PC-3 (cell line): ENCODE results near the gene FLNC. TPM values are rescaled to one million over a fixed set of nuclear protein-coding genes. Genes with fewer than 3 reads are reported as not detected.
A peak's percentile ranks its signal among the peaks of the same experiment; 100 is the strongest.

Source experiments
- ATAC-seq: fragments of 200-7000 bp; cut with Tn5 transposase; 2 replicates; pipeline ENCODE4 v1.9.1; 2020; ENCODE audit warnings: mild to moderate bottlenecking, moderate library complexity
- Bru-seq: library from RNA; stranded (reverse); fragments of 400-500 nt; gene quantifications from one replicate; lab custom pipeline; 2021; lab: Mats Ljungman, UMichigan
- BruChase-seq, 2 experiments: library from RNA; stranded (reverse); fragments of 400-500 nt; gene quantifications; one replicate each; lab custom pipeline; 2021; lab: Mats Ljungman, UMichigan
- BruUV-seq: library from RNA; stranded (reverse); fragments of 400-500 nt; replicated peaks from 2 replicates; lab custom pipeline; 2021; lab: Mats Ljungman, UMichigan
- CTCF ChIA-PET: fragments of 300-600 bp; sonication (Branson Sonifier 250); formaldehyde crosslinking; loops from one replicate; lab custom pipeline; 2022; ENCODE audit warnings: antibody characterized with exemption; lab: Charles Lee
- POLR2A ChIA-PET: fragments of 300-600 bp; sonication (Branson Sonifier 250); formaldehyde crosslinking; loops from one replicate; lab custom pipeline; 2022; ENCODE audit warnings: antibody characterized with exemption; ENCODE audit not compliant: unreplicated experiment; lab: Charles Lee
- DNase-seq: peaks from one replicate; pipeline ENCODE4 v3.0.0-alpha.2; 2015
- H2AFZ ChIP-seq: fragments of 300-600 bp; sonication (generic); 2 replicates; pipeline ENCODE4 v1.6.0; 2016; ENCODE audit warnings: antibody characterized with exemption, low read length
- H3F3A ChIP-seq: fragments of 300-600 bp; sonication (generic); one replicate; pipeline ENCODE4 v1.6.0; 2017; ENCODE audit warnings: antibody characterized with exemption, low read length, control low read depth, mild to moderate bottlenecking; ENCODE audit not compliant: unreplicated experiment
- H3K27ac ChIP-seq: fragments of 300-600 bp; sonication (generic); 2 replicates; pipeline ENCODE4 v1.5.1; 2016; ENCODE audit warnings: mild to moderate bottlenecking, low read length
- H3K27me3 ChIP-seq: fragments of 300-600 bp; sonication (generic); 2 replicates; pipeline ENCODE4 v1.6.1; 2016; ENCODE audit warnings: low read length, mixed read lengths
- H3K36me3 ChIP-seq: fragments of 300-600 bp; sonication (generic); 2 replicates; pipeline ENCODE4 v1.6.1; 2016; ENCODE audit warnings: low read depth, mixed run types, low read length, mixed read lengths
- H3K4me1 ChIP-seq: fragments of 300-600 bp; sonication (generic); 2 replicates; pipeline ENCODE4 v1.5.1; 2016; ENCODE audit warnings: low read length; ENCODE audit not compliant: insufficient read depth
- H3K4me2 ChIP-seq: fragments of 300-600 bp; sonication (generic); 2 replicates; pipeline ENCODE4 v1.6.0; 2016; ENCODE audit warnings: low read length
- H3K4me3 ChIP-seq: fragments of 300-600 bp; sonication (generic); 2 replicates; pipeline ENCODE4 v1.5.1; 2016; ENCODE audit warnings: mild to moderate bottlenecking, low read length, mixed read lengths
- H3K79me2 ChIP-seq: fragments of 300-600 bp; sonication (generic); 2 replicates; pipeline ENCODE4 v1.6.1; 2017; ENCODE audit warnings: low read length, mixed read lengths
- H3K9ac ChIP-seq: fragments of 300-600 bp; sonication (generic); 2 replicates; pipeline ENCODE4 v1.6.0; 2016; ENCODE audit warnings: mild to moderate bottlenecking, low read length
- H3K9me2 ChIP-seq: fragments of 300-600 bp; sonication (generic); replicated peaks from 2 replicates; pipeline ENCODE4 v1.6.1; 2016; ENCODE audit warnings: mixed run types, low read length, mixed read lengths
- H3K9me3 ChIP-seq: fragments of 300-600 bp; sonication (generic); 2 replicates; pipeline ENCODE4 v1.6.1; 2016; ENCODE audit warnings: low read length, mixed read lengths
- H4K20me1 ChIP-seq: fragments of 300-600 bp; sonication (generic); 2 replicates; pipeline ENCODE4 v1.6.1; 2016; ENCODE audit warnings: low read length, mixed read lengths
- EZH2 ChIP-seq: fragments of 300-600 bp; sonication (generic); IDR thresholded peaks from one replicate; pipeline ENCODE4 v1.6.1; 2017; ENCODE audit warnings: antibody characterized with exemption, mild to moderate bottlenecking, low read length; ENCODE audit not compliant: unreplicated experiment
- EZH2phosphoT487 ChIP-seq: fragments of 300-600 bp; sonication (generic); IDR thresholded peaks from 2 replicates; pipeline ENCODE4 v1.6.1; 2018; ENCODE audit warnings: mild to moderate bottlenecking, antibody characterized with exemption, low read length, borderline replicate concordance
- intact Hi-C: fragments of 100-400 bp; cut with micrococcal nuclease; formaldehyde crosslinking; loops from 2 replicates; pipeline ENCODE4 v1.9.0; 2023
- long read RNA-seq: library from polyadenylated mRNA; unstranded; transcript quantifications from one replicate; pipeline ENCODE4 v2.0.0, GENCODE V29; 2021; ENCODE audit not compliant: unreplicated experiment
- total RNA-seq: library from RNA; depleted of rRNA; stranded (reverse); fragments of >200 nt; gene quantifications from 2 replicates; pipeline ENCODE4 v1.2.3, GENCODE V29; 2014; rRNA removed
- TF ChIP-seq, protein P1 (sequence below): fragments of 300-600 bp; sonication (generic); conservative IDR thresholded peaks from 2 replicates; pipeline ENCODE4 v1.5.1; 2017; ENCODE audit warnings: antibody characterized with exemption, low read depth, mild to moderate bottlenecking, low read length

FLNC gene, protein sequence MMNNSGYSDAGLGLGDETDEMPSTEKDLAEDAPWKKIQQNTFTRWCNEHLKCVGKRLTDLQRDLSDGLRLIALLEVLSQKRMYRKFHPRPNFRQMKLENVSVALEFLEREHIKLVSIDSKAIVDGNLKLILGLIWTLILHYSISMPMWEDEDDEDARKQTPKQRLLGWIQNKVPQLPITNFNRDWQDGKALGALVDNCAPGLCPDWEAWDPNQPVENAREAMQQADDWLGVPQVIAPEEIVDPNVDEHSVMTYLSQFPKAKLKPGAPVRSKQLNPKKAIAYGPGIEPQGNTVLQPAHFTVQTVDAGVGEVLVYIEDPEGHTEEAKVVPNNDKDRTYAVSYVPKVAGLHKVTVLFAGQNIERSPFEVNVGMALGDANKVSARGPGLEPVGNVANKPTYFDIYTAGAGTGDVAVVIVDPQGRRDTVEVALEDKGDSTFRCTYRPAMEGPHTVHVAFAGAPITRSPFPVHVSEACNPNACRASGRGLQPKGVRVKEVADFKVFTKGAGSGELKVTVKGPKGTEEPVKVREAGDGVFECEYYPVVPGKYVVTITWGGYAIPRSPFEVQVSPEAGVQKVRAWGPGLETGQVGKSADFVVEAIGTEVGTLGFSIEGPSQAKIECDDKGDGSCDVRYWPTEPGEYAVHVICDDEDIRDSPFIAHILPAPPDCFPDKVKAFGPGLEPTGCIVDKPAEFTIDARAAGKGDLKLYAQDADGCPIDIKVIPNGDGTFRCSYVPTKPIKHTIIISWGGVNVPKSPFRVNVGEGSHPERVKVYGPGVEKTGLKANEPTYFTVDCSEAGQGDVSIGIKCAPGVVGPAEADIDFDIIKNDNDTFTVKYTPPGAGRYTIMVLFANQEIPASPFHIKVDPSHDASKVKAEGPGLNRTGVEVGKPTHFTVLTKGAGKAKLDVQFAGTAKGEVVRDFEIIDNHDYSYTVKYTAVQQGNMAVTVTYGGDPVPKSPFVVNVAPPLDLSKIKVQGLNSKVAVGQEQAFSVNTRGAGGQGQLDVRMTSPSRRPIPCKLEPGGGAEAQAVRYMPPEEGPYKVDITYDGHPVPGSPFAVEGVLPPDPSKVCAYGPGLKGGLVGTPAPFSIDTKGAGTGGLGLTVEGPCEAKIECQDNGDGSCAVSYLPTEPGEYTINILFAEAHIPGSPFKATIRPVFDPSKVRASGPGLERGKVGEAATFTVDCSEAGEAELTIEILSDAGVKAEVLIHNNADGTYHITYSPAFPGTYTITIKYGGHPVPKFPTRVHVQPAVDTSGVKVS (N-terminal part only)
- total RNA-seq (88.7 and 121 TPM in 2 replicates), Bru-seq, nascent RNA (percentile 68 among the genes with signal in this experiment), BruChase-seq, experiment 1, labeled RNA remaining after a 6-hour chase (percentile 92 among the genes with signal in this experiment), BruChase-seq, experiment 2, labeled RNA remaining after a 2-hour chase (percentile 71 among the genes with signal in this experiment)
- long read RNA-seq, full-length matches to known transcripts: 1 of 102 reads
- long read RNA-seq, partial matches to known transcripts: 95 of 102 reads
- long read RNA-seq, other reads (novel, unspliced or antisense): 6 of 102 reads

DNA sequence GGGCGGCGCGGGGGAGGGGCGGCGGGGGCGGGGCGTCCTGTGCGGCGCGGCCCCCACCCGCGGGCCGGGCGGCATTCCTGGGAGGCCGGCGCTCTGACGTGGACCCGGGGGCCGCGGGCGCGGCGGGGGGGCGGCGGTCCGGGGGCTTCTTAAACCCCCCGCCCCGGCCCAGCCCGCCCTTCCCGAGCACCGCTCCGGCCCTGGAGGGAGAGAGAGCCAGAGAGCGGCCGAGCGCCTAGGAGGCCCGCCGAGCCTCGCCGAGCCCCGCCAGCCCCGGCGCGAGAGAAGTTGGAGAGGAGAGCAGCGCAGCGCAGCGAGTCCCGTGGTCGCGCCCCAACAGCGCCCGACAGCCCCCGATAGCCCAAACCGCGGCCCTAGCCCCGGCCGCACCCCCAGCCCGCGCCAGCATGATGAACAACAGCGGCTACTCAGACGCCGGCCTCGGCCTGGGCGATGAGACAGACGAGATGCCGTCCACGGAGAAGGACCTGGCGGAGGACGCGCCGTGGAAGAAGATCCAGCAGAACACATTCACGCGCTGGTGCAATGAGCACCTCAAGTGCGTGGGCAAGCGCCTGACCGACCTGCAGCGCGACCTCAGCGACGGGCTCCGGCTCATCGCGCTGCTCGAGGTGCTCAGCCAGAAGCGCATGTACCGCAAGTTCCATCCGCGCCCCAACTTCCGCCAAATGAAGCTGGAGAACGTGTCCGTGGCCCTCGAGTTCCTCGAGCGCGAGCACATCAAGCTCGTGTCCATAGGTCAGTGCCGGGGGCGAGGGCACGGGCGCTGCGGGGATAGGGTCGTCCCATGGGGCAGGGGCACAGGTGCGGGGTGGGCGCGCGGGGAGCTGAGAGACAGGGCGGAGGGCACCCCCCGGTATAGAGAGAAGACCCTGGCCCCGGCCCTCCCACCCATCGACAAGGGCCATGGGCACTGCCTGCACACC, at the start of gene FLNC:
FLNC (plus strand) TSS at position 176 of the 947 bp plus-strand sequence; CDS start at position 408, 232 bp downstream.
- Histone ChIP-seq H3K27ac (peak within 1 kb of the TSS; percentile 23), H3K27me3 (no peaks in the 10 kb centered on the region), H3K36me3 (0 out of 2 replicates have a peak, but pooled peaks cover 4% of the 10 kb centered on the region), H3K4me3 (peak within 1 kb of the TSS; percentile 84), H3K79me2 (peaks cover 45% of the 10 kb centered on the region), H3K9me2 (no peaks in the 10 kb centered on the region), H4K20me1 (no peaks in the 10 kb centered on the region; the same call in 1 of the 2 replicates), H2AFZ (peak within 1 kb of the TSS; percentile 83), H3F3A (no peaks in the 10 kb centered on the region), H3K9me3 (no peaks in the 10 kb centered on the region), H3K4me1 (peaks cover 64% of the 10 kb centered on the region), H3K9ac (peak within 1 kb of the TSS; percentile 65), H3K4me2 (peak within 1 kb of the TSS; percentile 95)
- TF ChIP-seq EZH2phosphoT487: no peak
- TF ChIP-seq EZH2: no peak
- TF ChIP-seq, protein P1, sequence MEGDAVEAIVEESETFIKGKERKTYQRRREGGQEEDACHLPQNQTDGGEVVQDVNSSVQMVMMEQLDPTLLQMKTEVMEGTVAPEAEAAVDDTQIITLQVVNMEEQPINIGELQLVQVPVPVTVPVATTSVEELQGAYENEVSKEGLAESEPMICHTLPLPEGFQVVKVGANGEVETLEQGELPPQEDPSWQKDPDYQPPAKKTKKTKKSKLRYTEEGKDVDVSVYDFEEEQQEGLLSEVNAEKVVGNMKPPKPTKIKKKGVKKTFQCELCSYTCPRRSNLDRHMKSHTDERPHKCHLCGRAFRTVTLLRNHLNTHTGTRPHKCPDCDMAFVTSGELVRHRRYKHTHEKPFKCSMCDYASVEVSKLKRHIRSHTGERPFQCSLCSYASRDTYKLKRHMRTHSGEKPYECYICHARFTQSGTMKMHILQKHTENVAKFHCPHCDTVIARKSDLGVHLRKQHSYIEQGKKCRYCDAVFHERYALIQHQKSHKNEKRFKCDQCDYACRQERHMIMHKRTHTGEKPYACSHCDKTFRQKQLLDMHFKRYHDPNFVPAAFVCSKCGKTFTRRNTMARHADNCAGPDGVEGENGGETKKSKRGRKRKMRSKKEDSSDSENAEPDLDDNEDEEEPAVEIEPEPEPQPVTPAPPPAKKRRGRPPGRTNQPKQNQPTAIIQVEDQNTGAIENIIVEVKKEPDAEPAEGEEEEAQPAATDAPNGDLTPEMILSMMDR: no peak
- DNase-seq: peak; percentile 44
- ChIA-PET POLR2A (no interaction called here), CTCF (no interaction called here)
- ATAC-seq: peak; percentile 16
- BruUV-seq: TSS peak; percentile 77
- intact Hi-C loops: no loop called here

DNA sequence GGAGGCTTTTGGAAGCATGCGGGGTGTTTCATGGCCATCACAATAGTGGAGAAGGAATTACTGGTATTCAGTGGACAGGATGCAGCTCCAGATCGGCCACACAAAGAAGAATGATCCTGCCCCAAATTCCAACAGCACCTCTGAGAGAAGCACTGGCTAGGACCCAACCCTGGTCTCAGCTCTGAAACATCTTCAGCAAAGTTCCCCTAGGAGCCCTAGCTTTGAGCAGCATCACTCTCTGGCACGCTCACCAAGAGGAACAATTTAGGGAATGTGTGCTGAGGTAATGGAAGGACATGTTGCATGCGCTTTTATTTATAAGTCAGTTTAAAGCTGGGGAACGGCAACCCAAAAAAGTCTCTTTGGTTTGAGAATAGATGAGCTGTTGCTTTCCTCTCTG, 49.1 kb upstream of the FLNC start:
- H3K4me1 ChIP-seq: no peaks in the 10 kb centered on the region
- no peak overlapping the region for H3K27ac ChIP-seq
- intact Hi-C loops: no loop called here
- H3K9me2 ChIP-seq: no peaks in the 10 kb centered on the region
- ATAC-seq (no peak), DNase-seq (no peak)
- ChIA-PET POLR2A (no interaction called here), CTCF (interaction anchor here (0.7 kb wide), 1 partner anchor 79 kb away, joined by 10 read pairs; no protein-coding TSS in a partner anchor)
- H4K20me1 ChIP-seq: no peaks in the 10 kb centered on the region
- H3K36me3 ChIP-seq: no peaks in the 10 kb centered on the region
- H3K27me3 ChIP-seq: no peaks in the 10 kb centered on the region
- no peak overlapping the region for H3K4me3 ChIP-seq
- no peak overlapping the region for H3K4me2 ChIP-seq
- H3K9ac ChIP-seq: no peak overlapping the region
- H3K79me2 ChIP-seq: no peaks in the 10 kb centered on the region
- no peaks in the 10 kb centered on the region for H3F3A ChIP-seq
- no peak overlapping the region for H2AFZ ChIP-seq
- TF ChIP-seq, protein P1: no peak
- TF ChIP-seq EZH2phosphoT487 (no peak), EZH2 (no peak)
- H3K9me3 ChIP-seq: no peaks in the 10 kb centered on the region
- no TSS peak for BruUV-seq
